GM12872 (cell line): ENCODE data around the gene UGT2B7.

ENCODE experiments used
- CTCF ChIP-seq: IDR thresholded peaks from 3 replicates; pipeline ENCODE4 v1.5.1; 2011; ENCODE audit warnings: low read depth, mild to moderate bottlenecking, low read length, moderate library complexity; ENCODE audit not compliant: insufficient read depth

The UGT2B7 gene

GRCh38 chr4:69093681-69094080 lies 2.6 kb upstream of the UGT2B7 start:
- TF ChIP-seq CTCF = no peak

- TF ChIP-seq CTCF = no peak
These were observed 958 bp upstream of the UGT2B7 start for GRCh38 chr4:69095301-69095731.

- no peak for TF ChIP-seq CTCF
These were observed 536 bp downstream of the UGT2B7 start for GRCh38 chr4:69096810-69097209.

- no peak for TF ChIP-seq CTCF
These were observed 2.2 kb downstream of the UGT2B7 start for GRCh38 chr4:69098470-69098869.

GRCh38 chr4:69099910-69100309 lies 3.6 kb downstream of the UGT2B7 start:
- TF ChIP-seq CTCF = no peak

- no peak for TF ChIP-seq CTCF
These were observed 8.5 kb downstream of the UGT2B7 start for GRCh38 chr4:69104719-69105275.

GRCh38 chr4:69115851-69116213 lies 19.6 kb downstream of the UGT2B7 start:
- no peak for TF ChIP-seq CTCF
